OCI-LY3 (cell line): Measurements from ENCODE around the gene CXorf38.

Experiments used
- H2AFZ ChIP-seq: fragments of 200-600, 300-600 bp; shearing (Covaris generic); 2 replicates; pipeline ENCODE4 v1.6.0; 2014; ENCODE audit warnings: antibody characterized with exemption, low read depth, low read length
- H3K27ac ChIP-seq: fragments of 200-600, 300-600 bp; sonication (generic); 2 replicates; pipeline ENCODE4 v1.5.1; 2014; ENCODE audit warnings: mild to moderate bottlenecking, low read length, moderate library complexity, mixed read lengths
- H3K27me3 ChIP-seq: fragments of 200-600, 300-600 bp; sonication (generic); 2 replicates; pipeline ENCODE4 v1.6.1; 2014; ENCODE audit warnings: low read depth, low read length, mixed read lengths
- H3K36me3 ChIP-seq: fragments of 200-600, 300-600 bp; sonication (generic); replicated peaks from 2 replicates; pipeline ENCODE3; 2014; ENCODE audit warnings: low read depth, low read length, mixed read lengths
- H3K4me1 ChIP-seq: fragments of 300-600, 200-600 bp; sonication (generic); 2 replicates; pipeline ENCODE4 v1.6.1; 2014; ENCODE audit warnings: low read length, mixed read lengths
- H3K4me2 ChIP-seq: fragments of 200-600, 300-600 bp; sonication (generic); 2 replicates; pipeline ENCODE4 v1.6.1; 2014; ENCODE audit warnings: low read length, mixed read lengths
- H3K4me3 ChIP-seq: fragments of 300-600, 200-600 bp; sonication (generic); 2 replicates; pipeline ENCODE4 v1.5.1; 2014; ENCODE audit warnings: antibody characterized with exemption, mild to moderate bottlenecking, low read length, moderate library complexity
- H3K79me2 ChIP-seq: fragments of 300-600, 200-600 bp; shearing (Covaris generic); 2 replicates; pipeline ENCODE4 v1.6.1; 2014; ENCODE audit warnings: mild to moderate bottlenecking, low read length, mixed read lengths
- H3K9ac ChIP-seq: fragments of 300-600, 200-600 bp; shearing (Covaris generic); 2 replicates; pipeline ENCODE4 v1.6.0; 2014; ENCODE audit warnings: mild to moderate bottlenecking, low read length, moderate library complexity
- H3K9me3 ChIP-seq: fragments of 200-600, 300-600 bp; shearing (Covaris generic); 2 replicates; pipeline ENCODE4 v1.6.1; 2014; ENCODE audit warnings: low read length, mixed read lengths; ENCODE audit not compliant: insufficient read depth
- H4K20me1 ChIP-seq: fragments of 200-600, 300-600 bp; sonication (generic); 2 replicates; pipeline ENCODE4 v1.6.1; 2016; ENCODE audit warnings: low read length, mixed read lengths; ENCODE audit not compliant: insufficient read depth
- CTCF ChIP-seq: fragments of 200-600, 300-600 bp; sonication (generic); IDR thresholded peaks from 2 replicates; pipeline ENCODE4 v1.5.1; 2014; ENCODE audit warnings: antibody characterized with exemption, low read length, low read depth
- EZH2phosphoT487 ChIP-seq: fragments of 200-600 bp; shearing (Covaris generic); IDR thresholded peaks from 2 replicates; pipeline ENCODE4 v1.6.1; 2018; ENCODE audit warnings: antibody characterized with exemption, mixed run types, low read depth

The CXorf38 gene

GRCh38 chrX:40622479-40623138 is 24.8 kb downstream of the CXorf38 start:
- no peak overlapping the region for H2AFZ ChIP-seq
- no peak overlapping the region for H3K9ac ChIP-seq
- H3K9me3 ChIP-seq: no peaks in the 10 kb centered on the region
- TF ChIP-seq CTCF (no peak), EZH2phosphoT487 (no peak)
- no peak overlapping the region for H3K4me3 ChIP-seq
- no peaks in the 10 kb centered on the region for H4K20me1 ChIP-seq
- H3K27ac ChIP-seq: no peak overlapping the region
- no peak overlapping the region for H3K4me2 ChIP-seq
- no peaks in the 10 kb centered on the region for H3K27me3 ChIP-seq
- no peaks in the 10 kb centered on the region for H3K36me3 ChIP-seq
- H3K79me2 ChIP-seq: no peaks in the 10 kb centered on the region
- H3K4me1 ChIP-seq: no peaks in the 10 kb centered on the region

- Histone ChIP-seq H2AFZ (no peak overlapping the region), H3K4me1 (no peaks in the 10 kb centered on the region), H3K27me3 (no peaks in the 10 kb centered on the region), H3K4me2 (no peak overlapping the region), H3K27ac (no peak overlapping the region), H4K20me1 (no peaks in the 10 kb centered on the region), H3K79me2 (no peaks in the 10 kb centered on the region), H3K9ac (no peak overlapping the region), H3K9me3 (no peaks in the 10 kb centered on the region), H3K4me3 (no peak overlapping the region), H3K36me3 (no peaks in the 10 kb centered on the region)
- TF ChIP-seq CTCF (no peak), EZH2phosphoT487 (no peak)
Observed at GRCh38 chrX:40617566-40617965, 29.8 kb downstream of the CXorf38 start.

- Histone ChIP-seq H3K9ac (no peak overlapping the region), H3K27me3 (no peaks in the 10 kb centered on the region), H3K4me3 (no peak overlapping the region), H2AFZ (no peak overlapping the region), H3K4me2 (no peak overlapping the region), H3K79me2 (no peaks in the 10 kb centered on the region), H3K36me3 (no peaks in the 10 kb centered on the region), H3K9me3 (no peaks in the 10 kb centered on the region), H4K20me1 (no peaks in the 10 kb centered on the region), H3K27ac (no peak overlapping the region), H3K4me1 (no peaks in the 10 kb centered on the region)
- TF ChIP-seq CTCF (no peak), EZH2phosphoT487 (no peak)
Observed at GRCh38 chrX:40615976-40616375, 31.4 kb downstream of the CXorf38 start.

- TF ChIP-seq CTCF (no peak), EZH2phosphoT487 (no peak)
- no peaks in the 10 kb centered on the region for H3K36me3 ChIP-seq
- no peak overlapping the region for H3K4me2 ChIP-seq
- no peaks in the 10 kb centered on the region for H4K20me1 ChIP-seq
- H3K27me3 ChIP-seq: no peaks in the 10 kb centered on the region
- H3K9me3 ChIP-seq: no peaks in the 10 kb centered on the region
- no peak overlapping the region for H3K27ac ChIP-seq
- no peak overlapping the region for H3K4me3 ChIP-seq
- H3K4me1 ChIP-seq: no peaks in the 10 kb centered on the region
- no peak overlapping the region for H3K9ac ChIP-seq
- no peaks in the 10 kb centered on the region for H3K79me2 ChIP-seq
- no peak overlapping the region for H2AFZ ChIP-seq
Observed at GRCh38 chrX:40612511-40612910, 34.9 kb downstream of the CXorf38 start.
